IPS-NIHi7 (cell line): Measurements from ENCODE around the gene HAPLN3.

Experiments
- DNase-seq: peaks from one replicate; pipeline ENCODE4 v3.0.0; 2012; ENCODE audit warnings: mixed read lengths; ENCODE audit errors: extremely low spot score

HAPLN3 gene

GRCh38 chr15:88830016-88830415 lies 65.3 kb downstream of the HAPLN3 start:
- no peak for DNase-seq

DNA sequence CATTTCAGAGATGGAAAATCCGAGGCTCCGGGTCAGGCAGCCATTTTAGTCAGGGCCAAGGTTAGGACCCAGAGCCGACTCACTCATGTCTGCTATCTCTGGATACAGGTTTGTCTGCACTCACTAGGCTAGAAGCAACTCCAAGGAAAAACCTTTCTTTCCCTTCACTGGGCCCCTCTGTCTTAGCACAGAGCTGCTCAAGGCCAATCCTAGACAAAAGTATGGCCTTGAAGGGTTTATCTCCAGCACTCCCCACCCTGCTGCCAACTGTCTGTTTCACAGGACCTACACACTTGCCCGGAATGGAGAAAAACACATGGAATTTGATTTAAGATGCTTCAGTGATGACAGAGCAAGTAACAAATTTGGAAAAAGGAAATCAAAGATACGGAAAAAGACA lies 66.6 kb downstream of the HAPLN3 start:
- DNase-seq, result no peak
